COLO668 (cell line): ENCODE measurements around the gene LDAH.
A peak's percentile ranks its signal among the peaks of the same experiment; 100 is the strongest.

ENCODE experiments used
- DNase-seq: peaks from one replicate; lab custom pipeline; 2025; ENCODE audit not compliant: unreplicated experiment; lab: John Stamatoyannopoulos, UW

The LDAH gene

GRCh38 chr2:20654535-20654813 lies 168.4 kb downstream of the LDAH start:
- DNase-seq, result no peak

- no peak for DNase-seq
Observed at GRCh38 chr2:20653695-20654534, 169.0 kb downstream of the LDAH start.

GRCh38 chr2:20652673-20653575 lies 170.0 kb downstream of the LDAH start:
- no peak for DNase-seq

GRCh38 chr2:20652141-20652540 lies 170.8 kb downstream of the LDAH start:
- DNase-seq, result no peak

- DNase-seq, result no peak
Observed at GRCh38 chr2:20651731-20652099, 171.2 kb downstream of the LDAH start.

GRCh38 chr2:20650877-20651730 lies 171.8 kb downstream of the LDAH start, which contains the start of gene HS1BP3:
Gene HS1BP3, minus strand, starts transcription at chr2:20651098. Its CDS starts 35 bp downstream, at chr2:20651063.
- DNase-seq, result peak; percentile 92

GRCh38 chr2:20650393-20650876 lies 172.5 kb downstream of the LDAH start:
- DNase-seq, result peak; percentile 37

GRCh38 chr2:20649976-20650375 lies 172.9 kb downstream of the LDAH start:
- DNase-seq, result no peak

GRCh38 chr2:20649576-20649975 lies 173.3 kb downstream of the LDAH start:
- no peak for DNase-seq

- DNase-seq, result no peak
Observed at GRCh38 chr2:20648831-20649230, 174.1 kb downstream of the LDAH start.

- no peak for DNase-seq
Observed at GRCh38 chr2:20648206-20648605, 174.7 kb downstream of the LDAH start.

- no peak for DNase-seq
Observed at GRCh38 chr2:20647738-20648137, 175.2 kb downstream of the LDAH start.

GRCh38 chr2:20647211-20647610 lies 175.7 kb downstream of the LDAH start:
- no peak for DNase-seq

GRCh38 chr2:20646446-20646845 lies 176.5 kb downstream of the LDAH start:
- DNase-seq, result no peak

- no peak for DNase-seq
Observed at GRCh38 chr2:20645761-20646160, 177.1 kb downstream of the LDAH start.

- DNase-seq, result no peak
Observed at GRCh38 chr2:20645301-20645701, 177.6 kb downstream of the LDAH start.

GRCh38 chr2:20643826-20644225 lies 179.1 kb downstream of the LDAH start:
- DNase-seq, result no peak

- no peak for DNase-seq
Observed at GRCh38 chr2:20643060-20643459, 179.8 kb downstream of the LDAH start.

GRCh38 chr2:20642055-20642971 lies 180.6 kb downstream of the LDAH start:
- DNase-seq, result peak; percentile 75
